GM23338 (cell line): ENCODE data around the gene TLR3.

ENCODE experiments used
- CREB1 ChIP-seq: fragments of 250-450 bp; sonication (Bioruptor Pico); IDR thresholded peaks from 2 replicates; pipeline ENCODE4 v1.5.0; 2020; ENCODE audit warnings: low read depth, mild to moderate bottlenecking, moderate library complexity
- EZH2 ChIP-seq: fragments of 200-600 bp; sonication (generic); IDR thresholded peaks from one replicate; pipeline ENCODE4 v1.8.0; 2017; ENCODE audit warnings: antibody characterized with exemption, mild to moderate bottlenecking, low read depth; ENCODE audit not compliant: unreplicated experiment
- EZH2phosphoT487 ChIP-seq: fragments of 200-600 bp; sonication (generic); IDR thresholded peaks from one replicate; pipeline ENCODE4 v1.8.1; 2018; ENCODE audit warnings: antibody characterized with exemption; ENCODE audit not compliant: unreplicated experiment
- NANOG ChIP-seq: IDR thresholded peaks from 2 replicates; pipeline ENCODE4 v1.6.1; 2016; ENCODE audit warnings: antibody characterized with exemption, borderline replicate concordance
- POLR2AphosphoS5 ChIP-seq: IDR thresholded peaks from 2 replicates; pipeline ENCODE4 v1.6.1; 2016; ENCODE audit warnings: antibody characterized with exemption, low read depth
- STAT1 ChIP-seq: IDR thresholded peaks from one replicate; pipeline ENCODE4 v1.6.1; 2016; ENCODE audit warnings: antibody characterized with exemption; ENCODE audit not compliant: unreplicated experiment
- TF ChIP-seq, protein P1 (sequence below), 2 experiments: fragments of 200-600 bp in 1 of 2; sonication (generic) in 1 of 2; conservative IDR thresholded peaks; 2 replicates each; pipeline versions ENCODE4 v1.5.1 to v1.6.1; 2016 to 2017; ENCODE audit warnings: antibody characterized with exemption in 2 of 2, low read depth in 2 of 2, mild to moderate bottlenecking in 2 of 2, moderate library complexity in 1 of 2
- TF ChIP-seq, protein P2 (sequence below): IDR thresholded peaks from one replicate; pipeline ENCODE4 v1.6.1; 2018; ENCODE audit warnings: antibody characterized with exemption; ENCODE audit not compliant: unreplicated experiment

DNA sequence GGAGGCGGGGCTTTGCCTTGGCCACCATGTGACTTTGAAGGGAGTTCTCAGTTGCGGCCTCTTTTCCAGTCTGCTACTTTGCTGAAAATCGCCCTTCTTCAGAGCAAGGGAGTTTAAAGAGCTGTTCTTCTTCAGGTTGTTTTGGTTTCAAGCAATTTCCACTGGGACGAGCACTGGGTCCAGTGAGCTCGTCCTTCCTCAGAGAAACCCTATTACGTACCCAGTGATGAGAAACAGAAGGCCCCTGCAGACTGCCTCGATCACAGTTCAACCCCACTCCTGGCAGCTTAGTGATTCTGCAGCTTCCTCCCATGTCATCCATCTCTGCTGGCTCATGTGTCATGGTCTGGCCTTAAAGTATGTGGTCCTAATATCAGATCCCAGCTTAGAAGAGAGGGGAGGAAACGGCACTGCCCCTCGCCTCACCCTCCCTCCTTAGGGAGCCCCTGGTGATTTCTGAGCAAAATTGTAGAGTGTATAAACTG is 27.8 kb downstream of the TLR3 start:
- TF ChIP-seq, protein P1, sequence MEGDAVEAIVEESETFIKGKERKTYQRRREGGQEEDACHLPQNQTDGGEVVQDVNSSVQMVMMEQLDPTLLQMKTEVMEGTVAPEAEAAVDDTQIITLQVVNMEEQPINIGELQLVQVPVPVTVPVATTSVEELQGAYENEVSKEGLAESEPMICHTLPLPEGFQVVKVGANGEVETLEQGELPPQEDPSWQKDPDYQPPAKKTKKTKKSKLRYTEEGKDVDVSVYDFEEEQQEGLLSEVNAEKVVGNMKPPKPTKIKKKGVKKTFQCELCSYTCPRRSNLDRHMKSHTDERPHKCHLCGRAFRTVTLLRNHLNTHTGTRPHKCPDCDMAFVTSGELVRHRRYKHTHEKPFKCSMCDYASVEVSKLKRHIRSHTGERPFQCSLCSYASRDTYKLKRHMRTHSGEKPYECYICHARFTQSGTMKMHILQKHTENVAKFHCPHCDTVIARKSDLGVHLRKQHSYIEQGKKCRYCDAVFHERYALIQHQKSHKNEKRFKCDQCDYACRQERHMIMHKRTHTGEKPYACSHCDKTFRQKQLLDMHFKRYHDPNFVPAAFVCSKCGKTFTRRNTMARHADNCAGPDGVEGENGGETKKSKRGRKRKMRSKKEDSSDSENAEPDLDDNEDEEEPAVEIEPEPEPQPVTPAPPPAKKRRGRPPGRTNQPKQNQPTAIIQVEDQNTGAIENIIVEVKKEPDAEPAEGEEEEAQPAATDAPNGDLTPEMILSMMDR (conservative IDR thresholded peaks at IDR 0.05; ENCODE audit: low read depth in 2 of 2), result no peak
- TF ChIP-seq EZH2 (no peak), POLR2AphosphoS5 (no peak), STAT1 (no peak), EZH2phosphoT487 (no peak), CREB1 (no peak), NANOG (no peak)
- TF ChIP-seq, protein P2, sequence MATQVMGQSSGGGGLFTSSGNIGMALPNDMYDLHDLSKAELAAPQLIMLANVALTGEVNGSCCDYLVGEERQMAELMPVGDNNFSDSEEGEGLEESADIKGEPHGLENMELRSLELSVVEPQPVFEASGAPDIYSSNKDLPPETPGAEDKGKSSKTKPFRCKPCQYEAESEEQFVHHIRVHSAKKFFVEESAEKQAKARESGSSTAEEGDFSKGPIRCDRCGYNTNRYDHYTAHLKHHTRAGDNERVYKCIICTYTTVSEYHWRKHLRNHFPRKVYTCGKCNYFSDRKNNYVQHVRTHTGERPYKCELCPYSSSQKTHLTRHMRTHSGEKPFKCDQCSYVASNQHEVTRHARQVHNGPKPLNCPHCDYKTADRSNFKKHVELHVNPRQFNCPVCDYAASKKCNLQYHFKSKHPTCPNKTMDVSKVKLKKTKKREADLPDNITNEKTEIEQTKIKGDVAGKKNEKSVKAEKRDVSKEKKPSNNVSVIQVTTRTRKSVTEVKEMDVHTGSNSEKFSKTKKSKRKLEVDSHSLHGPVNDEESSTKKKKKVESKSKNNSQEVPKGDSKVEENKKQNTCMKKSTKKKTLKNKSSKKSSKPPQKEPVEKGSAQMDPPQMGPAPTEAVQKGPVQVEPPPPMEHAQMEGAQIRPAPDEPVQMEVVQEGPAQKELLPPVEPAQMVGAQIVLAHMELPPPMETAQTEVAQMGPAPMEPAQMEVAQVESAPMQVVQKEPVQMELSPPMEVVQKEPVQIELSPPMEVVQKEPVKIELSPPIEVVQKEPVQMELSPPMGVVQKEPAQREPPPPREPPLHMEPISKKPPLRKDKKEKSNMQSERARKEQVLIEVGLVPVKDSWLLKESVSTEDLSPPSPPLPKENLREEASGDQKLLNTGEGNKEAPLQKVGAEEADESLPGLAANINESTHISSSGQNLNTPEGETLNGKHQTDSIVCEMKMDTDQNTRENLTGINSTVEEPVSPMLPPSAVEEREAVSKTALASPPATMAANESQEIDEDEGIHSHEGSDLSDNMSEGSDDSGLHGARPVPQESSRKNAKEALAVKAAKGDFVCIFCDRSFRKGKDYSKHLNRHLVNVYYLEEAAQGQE, result no peak
